Measurements from ENCODE around the gene MAML1. TPM values are rescaled to one million over a fixed set of nuclear protein-coding genes. Genes with fewer than 3 reads are reported as not detected.
"Not testable (repeated sequence)": the region's sequence is repeated elsewhere in the genome, so short reads cannot be mapped to it uniquely, and the experiment has no call there.

MAML1 gene
- total RNA-seq (2014; rRNA removed): 10.6 and 17.9 TPM in 2 replicates
- percentile 63 among the genes with signal in this experiment for Bru-seq, nascent RNA
- percentile 77 among the genes with signal in this experiment for BruChase-seq, experiment 1, labeled RNA remaining after a 6-hour chase
- percentile 75 among the genes with signal in this experiment for BruChase-seq, experiment 2, labeled RNA remaining after a 2-hour chase
- long read RNA-seq, partial matches to known transcripts: 5 of 32 reads
- long read RNA-seq, other reads (novel, unspliced or antisense): 26 of 32 reads

DNA sequence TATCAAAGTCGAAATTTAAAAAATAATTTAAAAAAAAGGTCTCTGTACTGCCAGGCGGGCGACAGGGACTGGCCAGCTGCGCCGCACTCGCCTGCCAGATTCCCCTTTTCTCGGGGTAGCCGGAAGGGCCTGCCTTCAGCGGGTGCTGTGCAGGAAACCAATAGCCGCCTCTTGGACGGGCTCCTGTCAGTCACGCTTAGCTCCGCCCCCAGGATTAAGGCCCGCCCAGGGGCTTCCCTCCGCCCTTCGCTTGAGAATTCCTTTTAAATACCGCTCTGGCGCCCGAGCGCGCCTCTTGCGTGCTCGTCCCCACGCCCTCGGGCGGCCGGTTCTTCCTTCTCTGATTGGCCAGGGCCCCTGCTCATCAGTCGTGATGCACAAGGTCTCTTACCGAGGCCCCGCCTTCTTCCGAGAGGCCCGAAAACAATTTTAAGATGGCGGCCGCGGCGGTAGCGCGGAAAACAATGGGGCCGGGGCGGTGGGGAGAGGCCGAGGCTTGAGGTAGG is at the start of gene MAML1:
Gene MAML1 (plus strand): TSS at position 411 of the 506 bp plus-strand sequence. CDS start 291 bp downstream, outside the sequence.
- Histone ChIP-seq H3K4me1 (ENCODE audit: insufficient read depth, low read length) (peaks cover 19% of the 10 kb centered on the region; the same call in 1 of the 2 replicates), H4K20me1 (ENCODE audit: low read length) (peaks cover 17% of the 10 kb centered on the region; the same call in 1 of the 2 replicates), H3K9ac (ENCODE audit: low read length) (peak within 1 kb of the TSS; percentile 85), H3F3A (ENCODE audit: low read length, unreplicated experiment) (peaks cover 8% of the 10 kb centered on the region), H3K79me2 (ENCODE audit: low read length) (peaks cover 43% of the 10 kb centered on the region), H3K9me2 (replicated peaks; ENCODE audit: low read length) (no peaks in the 10 kb centered on the region), H3K27me3 (ENCODE audit: low read length) (no peaks in the 10 kb centered on the region), H2AFZ (ENCODE audit: low read length) (peak within 1 kb of the TSS; percentile 84), H3K36me3 (ENCODE audit: low read depth, low read length) (peaks cover 31% of the 10 kb centered on the region), H3K9me3 (ENCODE audit: low read length) (no peaks in the 10 kb centered on the region), H3K4me2 (ENCODE audit: low read length) (peak within 1 kb of the TSS; percentile 93), H3K27ac (ENCODE audit: low read length) (peak within 1 kb of the TSS; percentile 60), H3K4me3 (ENCODE audit: low read length) (peak within 1 kb of the TSS; percentile 85)
- BruUV-seq (replicated peaks): no TSS peak
- intact Hi-C loops (cut with micrococcal nuclease): loop anchor here (1.0 to 2.0 kb wide), 3 partner anchors 30 to 75 kb away; partner anchors contain the start of gene CANX
- peak; percentile 99 for DNase-seq
- no peak for TF ChIP-seq EZH2phosphoT487 (IDR thresholded peaks at IDR 0.05; ENCODE audit: borderline replicate concordance, low read length)
- TF ChIP-seq, protein P1, sequence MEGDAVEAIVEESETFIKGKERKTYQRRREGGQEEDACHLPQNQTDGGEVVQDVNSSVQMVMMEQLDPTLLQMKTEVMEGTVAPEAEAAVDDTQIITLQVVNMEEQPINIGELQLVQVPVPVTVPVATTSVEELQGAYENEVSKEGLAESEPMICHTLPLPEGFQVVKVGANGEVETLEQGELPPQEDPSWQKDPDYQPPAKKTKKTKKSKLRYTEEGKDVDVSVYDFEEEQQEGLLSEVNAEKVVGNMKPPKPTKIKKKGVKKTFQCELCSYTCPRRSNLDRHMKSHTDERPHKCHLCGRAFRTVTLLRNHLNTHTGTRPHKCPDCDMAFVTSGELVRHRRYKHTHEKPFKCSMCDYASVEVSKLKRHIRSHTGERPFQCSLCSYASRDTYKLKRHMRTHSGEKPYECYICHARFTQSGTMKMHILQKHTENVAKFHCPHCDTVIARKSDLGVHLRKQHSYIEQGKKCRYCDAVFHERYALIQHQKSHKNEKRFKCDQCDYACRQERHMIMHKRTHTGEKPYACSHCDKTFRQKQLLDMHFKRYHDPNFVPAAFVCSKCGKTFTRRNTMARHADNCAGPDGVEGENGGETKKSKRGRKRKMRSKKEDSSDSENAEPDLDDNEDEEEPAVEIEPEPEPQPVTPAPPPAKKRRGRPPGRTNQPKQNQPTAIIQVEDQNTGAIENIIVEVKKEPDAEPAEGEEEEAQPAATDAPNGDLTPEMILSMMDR (conservative IDR thresholded peaks at IDR 0.05; ENCODE audit: low read depth, low read length): no peak
- no peak for TF ChIP-seq EZH2 (IDR thresholded peaks at IDR 0.05; ENCODE audit: low read length, unreplicated experiment)
- peak; percentile 90 for ATAC-seq
- POLR2A ChIA-PET (ENCODE audit: unreplicated experiment): interaction anchor here (0.7 kb wide), 2 partner anchors 26 to 88 kb away, joined by 3 to 4 read pairs; partner anchors contain the start of gene SQSTM1
- CTCF ChIA-PET: no interaction called here

GRCh38 chr5:179689212-179689611 is 43.4 kb upstream of the MAML1 start:
- ATAC-seq; H3K27ac ChIP-seq (ENCODE audit: low read length); H3K9me2 ChIP-seq (replicated peaks; ENCODE audit: low read length); H3K4me2 ChIP-seq (ENCODE audit: low read length); H4K20me1 ChIP-seq (ENCODE audit: low read length); H3K36me3 ChIP-seq (ENCODE audit: low read depth, low read length); H3F3A ChIP-seq (ENCODE audit: low read length, unreplicated experiment); H3K79me2 ChIP-seq (ENCODE audit: low read length); DNase-seq; H3K9me3 ChIP-seq (ENCODE audit: low read length); intact Hi-C loops (cut with micrococcal nuclease); H3K9ac ChIP-seq (ENCODE audit: low read length); BruUV-seq (replicated peaks); CTCF ChIA-PET; POLR2A ChIA-PET (ENCODE audit: unreplicated experiment); H2AFZ ChIP-seq (ENCODE audit: low read length); H3K27me3 ChIP-seq (ENCODE audit: low read length); H3K4me3 ChIP-seq (ENCODE audit: low read length); H3K4me1 ChIP-seq (ENCODE audit: insufficient read depth, low read length): not testable (repeated sequence)

DNA sequence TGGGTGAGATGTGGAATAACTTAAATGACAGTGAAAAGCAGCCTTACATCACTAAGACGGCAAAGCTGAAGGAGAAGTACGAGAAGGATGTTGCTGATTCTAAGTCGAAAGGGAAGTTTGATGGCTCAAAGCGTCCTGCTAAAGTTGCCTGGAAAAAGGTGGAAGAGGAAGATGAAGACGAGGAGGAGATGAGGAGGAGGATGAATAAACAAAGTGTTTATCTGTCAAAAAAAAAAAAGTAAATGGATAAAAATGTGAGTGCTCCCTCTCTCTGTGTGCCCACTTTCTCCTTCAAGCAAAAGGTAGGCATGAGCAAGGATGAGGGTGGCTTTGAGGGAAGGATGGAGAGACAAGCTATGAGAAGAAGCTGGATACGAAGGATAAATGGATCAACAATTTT is 38.1 kb upstream of the MAML1 start:
- H3K27ac ChIP-seq (ENCODE audit: low read length): no peak overlapping the region
- H3K27me3 ChIP-seq (ENCODE audit: low read length): no peaks in the 10 kb centered on the region
- H3K4me1 ChIP-seq (ENCODE audit: insufficient read depth, low read length): 0 out of 2 replicates have a peak, but pooled peaks cover 3% of the 10 kb centered on the region
- H3K4me3 ChIP-seq (ENCODE audit: low read length): no peak overlapping the region
- no TSS peak for BruUV-seq (replicated peaks)
- no peaks in the 10 kb centered on the region for H3F3A ChIP-seq (ENCODE audit: low read length, unreplicated experiment)
- no peak for DNase-seq
- no peak for ATAC-seq
- no peak overlapping the region for H3K9ac ChIP-seq (ENCODE audit: low read length)
- H2AFZ ChIP-seq (ENCODE audit: low read length): no peak overlapping the region
- H3K79me2 ChIP-seq (ENCODE audit: low read length): peaks cover 19% of the 10 kb centered on the region
- POLR2A ChIA-PET (ENCODE audit: unreplicated experiment): no interaction called here
- H3K4me2 ChIP-seq (ENCODE audit: low read length): no peak overlapping the region
- no peak for TF ChIP-seq EZH2 (IDR thresholded peaks at IDR 0.05; ENCODE audit: low read length, unreplicated experiment)
- TF ChIP-seq EZH2phosphoT487 (IDR thresholded peaks at IDR 0.05; ENCODE audit: borderline replicate concordance, low read length): no peak
- no peaks in the 10 kb centered on the region for H3K9me2 ChIP-seq (replicated peaks; ENCODE audit: low read length)
- H3K36me3 ChIP-seq (ENCODE audit: low read depth, low read length): no peaks in the 10 kb centered on the region
- intact Hi-C loops (cut with micrococcal nuclease): no loop called here
- H4K20me1 ChIP-seq (ENCODE audit: low read length): peaks cover 3% of the 10 kb centered on the region
- CTCF ChIA-PET: no interaction called here
- no peaks in the 10 kb centered on the region for H3K9me3 ChIP-seq (ENCODE audit: low read length)
